LNCaP clone FGC (cell line): ENCODE measurements around the gene GIMAP8.

Experiments used
- DNase-seq: peaks from one replicate; pipeline ENCODE4 v3.0.0-alpha.2; 2011; ENCODE audit warnings: low read depth
- H3K4me3 ChIP-seq: 2 replicates; pipeline ENCODE4 v1.5.1; 2011; ENCODE audit warnings: mild to moderate bottlenecking, low read depth, low read length, control low read depth
- TF ChIP-seq, protein P1 (sequence below): IDR thresholded peaks from 2 replicates; pipeline ENCODE4 v1.5.1; 2012; ENCODE audit warnings: mild to moderate bottlenecking; ENCODE audit not compliant: control insufficient read depth, insufficient read depth; ENCODE audit errors: extremely low read depth

The GIMAP8 gene

DNA sequence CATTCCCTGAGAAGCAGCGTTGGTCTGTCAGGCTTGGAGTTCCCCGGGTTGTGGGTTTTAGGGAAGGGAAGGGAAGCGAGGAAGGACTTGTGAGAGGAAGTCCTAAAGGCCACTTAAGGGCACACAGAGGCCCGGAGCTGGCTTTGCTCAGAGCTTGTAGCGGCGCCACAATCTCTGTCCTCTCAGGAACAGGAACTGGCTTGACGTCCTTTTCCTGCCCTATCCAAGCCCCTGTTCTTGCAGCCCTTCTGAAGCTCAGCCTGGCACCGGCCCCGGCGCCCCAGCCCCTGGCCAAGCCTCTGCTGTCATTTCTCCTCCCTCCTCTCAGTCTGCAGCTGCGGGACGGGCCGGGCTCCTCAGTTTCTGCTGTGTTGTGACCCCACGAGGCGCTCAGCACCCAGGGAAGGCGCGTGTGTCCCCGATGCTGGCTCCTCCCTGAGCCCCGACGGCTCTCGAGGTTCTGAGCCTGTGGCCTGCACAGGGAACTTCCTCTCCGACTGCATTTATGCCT is at the start of gene GIMAP8:
GIMAP8 (plus strand) TSS at position 140 of the 511 bp plus-strand sequence. CDS start 16,069 bp downstream, outside the sequence.
- TF ChIP-seq, protein P1, sequence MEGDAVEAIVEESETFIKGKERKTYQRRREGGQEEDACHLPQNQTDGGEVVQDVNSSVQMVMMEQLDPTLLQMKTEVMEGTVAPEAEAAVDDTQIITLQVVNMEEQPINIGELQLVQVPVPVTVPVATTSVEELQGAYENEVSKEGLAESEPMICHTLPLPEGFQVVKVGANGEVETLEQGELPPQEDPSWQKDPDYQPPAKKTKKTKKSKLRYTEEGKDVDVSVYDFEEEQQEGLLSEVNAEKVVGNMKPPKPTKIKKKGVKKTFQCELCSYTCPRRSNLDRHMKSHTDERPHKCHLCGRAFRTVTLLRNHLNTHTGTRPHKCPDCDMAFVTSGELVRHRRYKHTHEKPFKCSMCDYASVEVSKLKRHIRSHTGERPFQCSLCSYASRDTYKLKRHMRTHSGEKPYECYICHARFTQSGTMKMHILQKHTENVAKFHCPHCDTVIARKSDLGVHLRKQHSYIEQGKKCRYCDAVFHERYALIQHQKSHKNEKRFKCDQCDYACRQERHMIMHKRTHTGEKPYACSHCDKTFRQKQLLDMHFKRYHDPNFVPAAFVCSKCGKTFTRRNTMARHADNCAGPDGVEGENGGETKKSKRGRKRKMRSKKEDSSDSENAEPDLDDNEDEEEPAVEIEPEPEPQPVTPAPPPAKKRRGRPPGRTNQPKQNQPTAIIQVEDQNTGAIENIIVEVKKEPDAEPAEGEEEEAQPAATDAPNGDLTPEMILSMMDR = no peak
- no peak within 1 kb of the TSS for H3K4me3 ChIP-seq
- DNase-seq = no peak

DNA sequence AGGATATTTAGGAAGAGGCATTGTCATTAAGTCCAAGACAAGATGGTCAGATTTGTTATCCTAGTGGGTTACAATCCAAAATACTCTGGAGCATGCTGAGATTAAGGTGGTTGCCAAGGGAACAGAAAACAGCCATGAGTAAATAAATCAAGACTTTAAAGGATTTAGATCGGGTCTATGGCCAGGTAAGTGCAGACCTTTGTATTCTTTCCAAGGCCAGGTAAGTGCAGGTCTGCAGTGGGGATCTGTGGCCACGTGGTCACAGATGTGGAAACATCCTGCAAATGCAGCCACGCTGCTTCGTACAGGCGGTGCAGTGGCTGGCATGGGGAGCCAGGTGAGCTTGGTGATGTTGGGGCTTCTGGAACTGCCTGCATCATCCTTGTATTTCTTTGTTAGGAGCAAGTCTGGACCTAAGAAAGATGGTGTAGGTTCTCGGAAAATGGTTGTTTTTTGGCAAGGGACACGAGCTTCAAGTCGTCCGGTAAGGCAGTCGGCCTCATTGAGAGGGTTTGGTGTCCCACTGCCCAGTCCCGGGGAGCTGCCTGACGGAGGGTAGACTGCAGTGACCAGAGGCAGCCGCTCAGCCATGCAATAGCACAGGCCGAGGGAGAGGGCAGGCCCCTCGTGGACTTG is 49.5 kb upstream of the GIMAP8 start:
- TF ChIP-seq, protein P1 = no peak
- H3K4me3 ChIP-seq = no peak overlapping the region
- no peak for DNase-seq

DNA sequence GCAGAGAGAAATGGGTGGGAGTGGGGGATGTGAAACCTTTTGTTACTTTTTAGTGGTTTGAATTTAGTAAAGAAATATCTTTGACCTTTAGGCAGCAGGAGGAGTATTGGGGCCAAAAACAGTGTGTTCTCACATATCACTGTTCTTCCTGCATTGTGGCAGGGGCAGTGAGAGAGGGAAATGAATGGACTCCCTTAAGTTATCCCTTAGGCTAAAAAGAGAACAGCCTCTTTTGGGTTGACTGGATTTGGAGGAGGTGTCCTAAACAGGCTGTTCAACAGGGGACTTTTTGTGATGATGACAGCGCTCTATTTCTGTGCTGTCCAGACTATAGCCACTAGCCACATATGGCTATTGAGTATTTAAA is 49.0 kb upstream of the GIMAP8 start:
- TF ChIP-seq, protein P1 = no peak
- no peak overlapping the region for H3K4me3 ChIP-seq
- no peak for DNase-seq

DNA sequence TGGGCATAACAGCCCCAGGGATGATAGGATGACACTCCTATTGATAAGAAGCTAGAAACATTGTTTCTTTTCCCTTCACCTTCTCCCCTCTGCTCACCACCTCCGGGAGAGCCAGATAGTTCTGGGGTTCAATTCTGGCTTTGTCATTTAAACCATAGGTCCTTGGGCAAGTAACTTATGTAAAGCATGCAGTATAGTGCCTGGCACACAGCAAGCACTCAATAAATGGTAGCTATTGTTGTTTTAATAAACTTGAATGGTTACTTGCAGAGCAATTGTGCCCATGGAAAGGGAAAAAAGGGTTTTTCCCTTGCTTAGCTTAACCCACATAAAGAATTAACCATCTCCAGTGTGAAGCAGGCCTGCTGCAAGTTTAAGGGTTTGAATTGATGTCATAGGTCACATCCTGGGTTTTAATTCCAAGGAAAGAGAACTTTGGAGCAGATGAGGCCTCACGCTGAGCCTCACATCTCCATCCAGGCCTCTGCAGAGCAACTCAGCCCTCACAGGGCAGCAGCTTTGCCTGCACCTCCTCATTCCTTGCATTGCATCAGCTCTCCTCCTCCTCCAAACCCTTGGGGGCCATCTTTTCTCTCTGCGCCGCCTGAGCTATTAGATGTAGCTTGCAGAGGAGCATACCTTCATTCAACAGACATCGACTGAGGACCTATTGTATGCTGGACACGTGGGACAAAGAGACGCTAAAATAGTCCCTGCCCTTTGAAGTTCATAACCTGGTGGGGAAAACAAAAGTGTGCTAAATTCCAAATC is 48.4 kb upstream of the GIMAP8 start:
- DNase-seq = no peak
- no peak overlapping the region for H3K4me3 ChIP-seq
- TF ChIP-seq, protein P1 = no peak

DNA sequence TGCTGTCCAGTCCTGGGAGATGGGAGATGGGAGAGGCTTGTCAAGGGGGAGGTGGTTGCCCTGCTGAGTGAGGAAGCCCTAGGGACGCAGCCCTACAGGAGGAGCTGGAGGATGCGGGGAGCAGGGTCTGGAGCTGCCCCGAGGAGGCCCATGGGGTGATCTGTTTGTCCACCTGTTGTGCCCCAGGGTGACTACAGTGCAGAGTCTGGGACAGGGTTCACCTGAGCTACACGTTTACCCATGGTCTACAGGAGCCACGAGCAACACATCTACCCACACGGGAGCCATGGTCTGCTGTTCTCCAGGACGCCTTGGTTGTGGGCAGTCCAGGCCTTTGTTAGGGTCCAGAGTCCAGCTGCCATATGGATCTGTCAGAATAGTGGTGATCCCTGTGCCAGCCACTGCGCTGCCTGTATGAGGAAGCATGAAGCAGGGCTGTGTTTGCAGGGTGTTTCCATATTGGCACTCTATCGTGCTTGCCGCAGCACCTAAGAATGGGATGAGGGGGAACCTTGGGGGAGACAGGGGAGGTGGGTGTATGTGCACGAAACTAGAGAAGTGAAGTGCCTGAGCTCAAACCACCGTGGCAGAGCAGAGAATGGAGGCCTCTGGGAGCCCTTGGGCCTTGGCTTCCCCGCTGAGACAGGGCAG is 47.6 kb upstream of the GIMAP8 start:
- no peak for DNase-seq
- TF ChIP-seq, protein P1 = no peak
- H3K4me3 ChIP-seq = no peak overlapping the region

DNA sequence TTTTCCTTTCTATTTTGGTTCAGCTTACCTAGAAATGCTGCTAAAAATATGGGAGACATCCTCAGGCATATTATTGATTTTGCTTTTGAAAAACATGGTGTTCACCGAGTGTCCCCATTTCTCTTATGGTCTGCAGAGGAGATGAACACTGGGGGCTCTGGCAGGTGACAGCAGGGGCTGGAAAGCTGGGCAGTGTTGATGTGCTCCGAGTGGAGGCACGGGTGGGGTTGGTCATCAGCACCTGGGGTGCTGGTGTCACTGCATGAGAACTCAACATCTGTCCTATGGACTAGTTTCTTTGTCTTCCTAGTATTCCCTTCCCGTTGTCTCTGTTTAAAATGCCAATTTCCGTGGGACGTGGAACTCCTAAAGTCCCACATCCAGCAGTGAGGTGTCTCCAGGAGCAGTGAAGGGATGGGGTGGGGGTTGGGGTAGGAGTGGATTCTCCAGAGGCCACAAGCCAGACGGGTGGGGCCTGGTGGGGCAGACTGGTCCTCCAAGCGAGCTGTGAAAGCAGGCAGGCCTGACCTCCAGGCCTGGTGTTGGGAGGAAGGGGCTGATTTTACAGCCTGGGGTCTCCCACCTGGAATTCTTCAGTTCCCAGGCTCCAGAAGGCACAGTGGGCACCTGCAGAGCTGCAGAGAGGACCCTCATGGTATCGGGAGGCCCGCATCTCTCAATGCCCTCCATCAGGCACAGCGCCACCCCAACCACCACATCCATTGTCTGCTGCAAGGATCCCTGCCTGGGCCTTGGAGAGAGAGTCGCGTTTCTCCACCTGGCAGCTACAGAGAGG is 46.9 kb upstream of the GIMAP8 start:
- no peak overlapping the region; the same call in 1 of the 2 replicates for H3K4me3 ChIP-seq
- no peak for DNase-seq
- TF ChIP-seq, protein P1 = no peak
